Mesothelial cell of epicardium (in vitro differentiated cells): ENCODE data around the gene SLC8A1. TPM values are rescaled to one million over a fixed set of nuclear protein-coding genes. Genes with fewer than 3 reads are reported as not detected.

ENCODE experiments used
- DNase-seq, 2 experiments: peaks; one replicate each; pipeline ENCODE4 v3.0.0; 2021; ENCODE audit warnings: low spot score in 2 of 2; ENCODE audit not compliant: unreplicated experiment in 2 of 2
- H3K27ac Mint-ChIP-seq: 2 replicates; pipeline ENCODE4 v1.8.0; 2021; ENCODE audit warnings: mixed read lengths
- H3K27me3 Mint-ChIP-seq: 2 replicates; pipeline ENCODE4 v1.8.0; 2021; ENCODE audit warnings: low read depth, mixed read lengths
- H3K36me3 Mint-ChIP-seq: 2 replicates; pipeline ENCODE4 v1.8.0; 2021; ENCODE audit warnings: mixed read lengths
- H3K4me1 Mint-ChIP-seq: 2 replicates; pipeline ENCODE4 v1.8.0; 2021; ENCODE audit warnings: mixed read lengths
- H3K4me3 Mint-ChIP-seq: 2 replicates; pipeline ENCODE4 v1.8.0; 2021; ENCODE audit warnings: mild to moderate bottlenecking, moderate library complexity, mixed read lengths
- H3K9me3 Mint-ChIP-seq: 2 replicates; pipeline ENCODE4 v1.8.0; 2021; ENCODE audit warnings: mixed read lengths
- total RNA-seq: library from RNA; stranded (reverse); gene quantifications from 3 replicates; pipeline ENCODE4 v1.2.1, GENCODE V29; 2021
- TF ChIP-seq, protein P1 (sequence below): fragments of 200-600 bp; sonication (generic); IDR thresholded peaks from one replicate; pipeline ENCODE4 v1.5.0; 2021; ENCODE audit warnings: antibody characterized with exemption; ENCODE audit not compliant: unreplicated experiment

The SLC8A1 gene
- total RNA-seq, 1 donor from 2014 or later, result 29.6 TPM

DNA sequence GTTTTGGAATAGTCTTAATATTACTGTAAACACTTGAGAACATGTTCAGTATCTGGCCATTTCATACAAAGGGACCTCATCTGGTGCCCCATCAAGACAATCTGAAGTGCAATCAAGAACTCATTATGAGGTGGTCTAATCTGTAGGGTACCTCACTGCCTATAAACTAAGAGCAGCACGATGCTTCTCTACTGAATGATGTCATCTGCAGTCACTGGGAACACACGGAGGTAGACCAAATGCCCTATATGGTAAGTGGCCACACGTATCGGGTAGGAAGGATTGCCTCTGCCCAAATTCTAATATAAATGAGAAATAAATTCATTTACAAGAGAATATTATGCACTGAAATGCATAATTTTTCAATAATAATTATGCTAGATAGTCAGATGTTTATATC is 90.4 kb downstream of the SLC8A1 start:
- no peak overlapping the region for H3K27ac Mint-ChIP-seq
- H3K9me3 Mint-ChIP-seq, result no peaks in the 10 kb centered on the region
- H3K27me3 Mint-ChIP-seq, result no peaks in the 10 kb centered on the region
- DNase-seq, result no peak
- no peak overlapping the region for H3K4me3 Mint-ChIP-seq
- H3K36me3 Mint-ChIP-seq, result no peaks in the 10 kb centered on the region
- TF ChIP-seq, protein P1, sequence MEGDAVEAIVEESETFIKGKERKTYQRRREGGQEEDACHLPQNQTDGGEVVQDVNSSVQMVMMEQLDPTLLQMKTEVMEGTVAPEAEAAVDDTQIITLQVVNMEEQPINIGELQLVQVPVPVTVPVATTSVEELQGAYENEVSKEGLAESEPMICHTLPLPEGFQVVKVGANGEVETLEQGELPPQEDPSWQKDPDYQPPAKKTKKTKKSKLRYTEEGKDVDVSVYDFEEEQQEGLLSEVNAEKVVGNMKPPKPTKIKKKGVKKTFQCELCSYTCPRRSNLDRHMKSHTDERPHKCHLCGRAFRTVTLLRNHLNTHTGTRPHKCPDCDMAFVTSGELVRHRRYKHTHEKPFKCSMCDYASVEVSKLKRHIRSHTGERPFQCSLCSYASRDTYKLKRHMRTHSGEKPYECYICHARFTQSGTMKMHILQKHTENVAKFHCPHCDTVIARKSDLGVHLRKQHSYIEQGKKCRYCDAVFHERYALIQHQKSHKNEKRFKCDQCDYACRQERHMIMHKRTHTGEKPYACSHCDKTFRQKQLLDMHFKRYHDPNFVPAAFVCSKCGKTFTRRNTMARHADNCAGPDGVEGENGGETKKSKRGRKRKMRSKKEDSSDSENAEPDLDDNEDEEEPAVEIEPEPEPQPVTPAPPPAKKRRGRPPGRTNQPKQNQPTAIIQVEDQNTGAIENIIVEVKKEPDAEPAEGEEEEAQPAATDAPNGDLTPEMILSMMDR, result no peak
- peaks cover 32% of the 10 kb centered on the region for H3K4me1 Mint-ChIP-seq

DNA sequence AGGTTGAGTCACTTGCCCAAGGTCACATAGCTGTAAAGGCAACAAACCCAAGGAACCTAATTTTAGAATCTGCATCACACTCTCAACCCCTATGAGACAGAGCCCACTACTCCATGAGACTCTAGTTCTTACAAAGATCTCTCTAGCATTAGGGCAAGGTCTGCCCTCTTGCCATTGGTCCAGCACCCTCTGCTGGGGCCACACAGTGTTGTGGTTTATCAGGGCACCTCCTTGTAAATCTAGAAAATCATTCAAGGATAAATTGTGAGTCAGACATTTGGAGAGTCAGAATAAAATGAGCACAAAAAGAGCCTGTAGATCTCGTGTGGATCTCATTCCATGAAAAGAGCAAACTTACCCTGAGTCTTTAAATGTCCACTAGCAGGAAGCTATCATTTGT is 91.2 kb downstream of the SLC8A1 start:
- Mint-ChIP-seq H3K27ac (no peak overlapping the region), H3K4me3 (no peak overlapping the region), H3K4me1 (peaks cover 32% of the 10 kb centered on the region), H3K27me3 (no peaks in the 10 kb centered on the region), H3K36me3 (no peaks in the 10 kb centered on the region), H3K9me3 (no peaks in the 10 kb centered on the region)
- TF ChIP-seq, protein P1, result no peak
- no peak for DNase-seq

DNA sequence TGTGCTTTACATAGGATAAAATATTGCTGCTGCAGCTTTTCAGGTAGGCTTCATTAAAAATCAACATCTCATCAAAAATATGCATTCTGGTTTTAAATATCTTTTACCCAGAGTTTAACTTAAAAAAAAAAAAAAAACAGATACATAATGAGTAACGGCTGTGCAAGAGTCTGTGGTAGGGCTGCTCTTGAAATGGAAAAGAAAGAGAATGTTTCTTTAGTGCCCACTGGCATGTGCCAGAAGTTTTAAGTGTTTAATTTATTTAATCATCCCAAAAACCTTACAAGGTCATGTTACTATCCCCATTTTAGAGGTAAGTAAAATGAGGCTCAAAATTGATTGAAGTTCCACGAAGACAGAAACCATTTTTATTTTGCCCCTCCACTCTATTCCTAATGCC is 92.1 kb downstream of the SLC8A1 start:
- no peak overlapping the region for H3K27ac Mint-ChIP-seq
- H3K36me3 Mint-ChIP-seq, result no peaks in the 10 kb centered on the region
- no peak overlapping the region for H3K4me3 Mint-ChIP-seq
- no peaks in the 10 kb centered on the region for H3K27me3 Mint-ChIP-seq
- H3K4me1 Mint-ChIP-seq, result peaks cover 34% of the 10 kb centered on the region
- H3K9me3 Mint-ChIP-seq, result no peaks in the 10 kb centered on the region
- TF ChIP-seq, protein P1, result no peak
- no peak for DNase-seq

DNA sequence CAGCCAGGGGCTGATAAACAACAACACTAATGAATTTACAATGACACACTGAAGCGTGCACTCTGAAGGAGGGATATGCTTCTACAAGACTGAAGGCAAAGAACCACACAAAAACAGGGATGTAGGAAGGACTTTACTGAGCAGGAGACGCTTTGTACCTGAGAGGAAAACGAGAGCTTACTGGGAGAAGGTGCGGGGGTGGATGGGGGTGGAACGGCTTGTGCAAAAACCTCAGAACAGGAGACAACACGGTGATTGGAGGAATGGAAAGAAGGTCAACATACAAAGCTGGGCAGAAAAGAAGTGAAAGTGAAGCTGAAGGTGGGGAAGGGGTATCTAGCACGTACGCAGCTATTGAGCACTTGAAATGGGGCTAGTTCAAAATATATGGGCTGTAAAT is 93.1 kb downstream of the SLC8A1 start:
- Mint-ChIP-seq H3K27ac (no peak overlapping the region), H3K4me1 (peaks cover 34% of the 10 kb centered on the region), H3K36me3 (no peaks in the 10 kb centered on the region), H3K4me3 (no peak overlapping the region), H3K27me3 (no peaks in the 10 kb centered on the region), H3K9me3 (no peaks in the 10 kb centered on the region)
- DNase-seq, result no peak
- TF ChIP-seq, protein P1, result no peak

DNA sequence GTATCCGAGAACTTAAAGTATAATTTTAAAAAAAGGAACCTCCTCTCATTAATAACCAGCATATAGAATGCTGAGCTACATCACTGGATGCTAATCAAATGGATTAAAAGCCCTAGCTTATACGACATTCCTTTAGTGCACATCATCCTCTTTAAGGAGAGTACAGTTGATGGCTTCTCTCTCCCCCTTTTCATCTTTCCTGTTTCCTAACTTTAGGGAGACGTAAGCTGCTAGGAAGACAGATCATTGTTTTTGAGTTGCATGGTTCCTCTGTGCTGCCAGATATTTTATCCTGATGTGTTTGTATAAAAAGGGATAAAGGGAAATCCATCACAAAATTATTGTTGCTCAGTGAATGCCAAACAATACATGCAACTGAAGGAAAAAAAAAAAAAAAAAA is 94.2 kb downstream of the SLC8A1 start:
- Mint-ChIP-seq H3K4me1 (peaks cover 32% of the 10 kb centered on the region), H3K36me3 (no peaks in the 10 kb centered on the region), H3K27ac (no peak overlapping the region)

More for the DNA sequence above, 94.2 kb downstream of the SLC8A1 start:
- TF ChIP-seq, protein P1, result no peak
- Mint-ChIP-seq H3K4me3 (no peak overlapping the region), H3K27me3 (no peaks in the 10 kb centered on the region), H3K9me3 (no peaks in the 10 kb centered on the region)
- no peak for DNase-seq
